ENCODE measurements around the gene PRR32.
"Not testable (repeated sequence)": the region's sequence is repeated elsewhere in the genome, so short reads cannot be mapped to it uniquely, and the experiment has no call there.

PRR32 gene

GRCh38 chrX:126819429-126819828 is at the start of gene PRR32:
Gene PRR32 (plus strand): TSS chrX:126819729. CDS start chrX:126819844, 115 bp downstream.
- H3K4me3 ChIP-seq (ENCODE audit: low read length) = no peak within 1 kb of the TSS
- no peak for DNase-seq (ENCODE audit: low read depth)
- TF ChIP-seq, protein P1, sequence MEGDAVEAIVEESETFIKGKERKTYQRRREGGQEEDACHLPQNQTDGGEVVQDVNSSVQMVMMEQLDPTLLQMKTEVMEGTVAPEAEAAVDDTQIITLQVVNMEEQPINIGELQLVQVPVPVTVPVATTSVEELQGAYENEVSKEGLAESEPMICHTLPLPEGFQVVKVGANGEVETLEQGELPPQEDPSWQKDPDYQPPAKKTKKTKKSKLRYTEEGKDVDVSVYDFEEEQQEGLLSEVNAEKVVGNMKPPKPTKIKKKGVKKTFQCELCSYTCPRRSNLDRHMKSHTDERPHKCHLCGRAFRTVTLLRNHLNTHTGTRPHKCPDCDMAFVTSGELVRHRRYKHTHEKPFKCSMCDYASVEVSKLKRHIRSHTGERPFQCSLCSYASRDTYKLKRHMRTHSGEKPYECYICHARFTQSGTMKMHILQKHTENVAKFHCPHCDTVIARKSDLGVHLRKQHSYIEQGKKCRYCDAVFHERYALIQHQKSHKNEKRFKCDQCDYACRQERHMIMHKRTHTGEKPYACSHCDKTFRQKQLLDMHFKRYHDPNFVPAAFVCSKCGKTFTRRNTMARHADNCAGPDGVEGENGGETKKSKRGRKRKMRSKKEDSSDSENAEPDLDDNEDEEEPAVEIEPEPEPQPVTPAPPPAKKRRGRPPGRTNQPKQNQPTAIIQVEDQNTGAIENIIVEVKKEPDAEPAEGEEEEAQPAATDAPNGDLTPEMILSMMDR (conservative IDR thresholded peaks at IDR 0.05; ENCODE audit: low read length) = no peak

DNA sequence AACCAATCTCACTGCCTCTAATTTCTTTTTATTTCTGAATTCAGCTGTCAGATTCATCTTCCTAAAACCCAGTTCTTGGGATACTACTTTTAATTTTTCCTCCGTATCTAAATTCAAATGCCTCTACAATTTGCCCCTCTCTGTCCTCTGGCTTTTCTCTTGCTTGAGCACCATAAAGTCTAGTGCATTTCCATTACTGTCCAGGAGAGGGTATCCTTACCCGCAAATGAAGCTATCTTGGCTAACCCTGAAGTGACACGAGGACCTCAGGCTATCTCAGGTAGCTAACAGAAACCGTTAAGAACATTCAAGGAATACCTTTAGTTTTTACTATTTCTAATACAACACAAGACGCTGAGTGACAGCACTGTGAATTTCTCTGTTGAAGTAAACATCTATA is 49.4 kb upstream of the PRR32 start:
- no peak for DNase-seq (ENCODE audit: low read depth)
- no peak overlapping the region for H3K4me3 ChIP-seq (ENCODE audit: low read length)
- TF ChIP-seq, protein P1 (conservative IDR thresholded peaks at IDR 0.05; ENCODE audit: low read length) = no peak

DNA sequence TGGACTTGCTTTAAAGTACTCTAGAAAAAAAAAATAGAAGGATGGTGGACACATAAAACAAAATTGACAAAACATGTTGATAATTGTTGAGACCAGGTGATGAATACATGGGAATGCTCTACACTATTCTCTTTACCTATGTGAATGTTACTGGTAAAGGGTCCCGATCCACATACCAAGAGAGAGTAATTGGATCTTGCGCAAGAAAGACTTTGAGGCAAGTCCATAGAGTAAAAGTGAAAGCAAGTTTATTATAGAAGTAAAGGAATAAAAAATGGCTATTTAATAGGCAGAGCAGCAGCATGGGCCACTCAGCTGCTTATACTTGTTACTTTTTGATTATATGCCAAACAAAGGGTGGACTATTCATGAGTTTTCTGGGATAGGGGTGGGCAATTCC is 34.0 kb upstream of the PRR32 start:
- TF ChIP-seq, protein P1 (conservative IDR thresholded peaks at IDR 0.05; ENCODE audit: low read length) = no peak
- H3K4me3 ChIP-seq (ENCODE audit: low read length) = no peak overlapping the region

DNA sequence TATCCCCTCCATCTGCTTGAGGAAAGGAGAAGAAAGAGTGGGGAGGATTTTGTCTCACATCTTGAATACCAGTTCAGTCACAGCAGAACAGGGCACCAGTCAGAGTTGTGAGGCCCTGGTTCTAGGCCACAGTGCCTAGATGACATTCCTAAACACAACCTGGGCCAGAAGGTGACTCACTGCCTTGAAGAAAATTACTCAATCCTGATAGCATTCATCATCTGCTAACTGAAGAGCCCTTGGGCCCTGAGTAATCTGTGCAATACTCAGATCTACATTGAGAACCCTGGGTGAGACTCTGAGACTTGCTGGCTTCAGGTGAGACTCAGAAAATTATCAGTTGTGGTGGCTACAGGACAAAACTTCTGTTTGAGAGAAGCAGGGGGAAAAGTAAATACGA is 20.5 kb upstream of the PRR32 start:
- H3K4me3 ChIP-seq (ENCODE audit: low read length) = no peak overlapping the region
- DNase-seq (ENCODE audit: low read depth) = no peak
- TF ChIP-seq, protein P1 (conservative IDR thresholded peaks at IDR 0.05; ENCODE audit: low read length) = no peak

More for the DNA sequence above, 34.0 kb upstream of the PRR32 start:
- no peak for DNase-seq (ENCODE audit: low read depth)

DNA sequence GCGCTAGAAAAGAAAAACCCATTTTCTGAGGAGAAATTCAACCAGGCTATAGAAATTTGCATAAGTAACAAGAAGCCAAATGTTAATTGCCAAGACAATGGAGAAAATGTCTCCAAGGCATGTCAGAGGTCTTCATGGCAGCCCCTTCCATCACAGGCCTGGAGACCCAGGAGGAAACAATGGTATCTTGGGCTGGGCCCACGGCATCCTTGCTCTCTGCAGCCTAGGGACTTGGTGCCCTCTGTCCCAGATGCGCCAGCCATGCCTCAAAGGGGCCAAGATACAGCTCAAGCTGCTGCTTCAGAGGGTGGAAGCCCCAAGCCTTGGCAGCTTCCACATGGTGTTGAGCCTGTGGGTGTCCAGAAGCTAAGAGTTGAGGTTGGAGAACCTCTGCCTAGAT is 12.7 kb upstream of the PRR32 start:
- not testable (repeated sequence) for H3K4me3 ChIP-seq (ENCODE audit: low read length); DNase-seq (ENCODE audit: low read depth)

- TF ChIP-seq, protein P1 (conservative IDR thresholded peaks at IDR 0.05; ENCODE audit: low read length) = no peak
- no peak overlapping the region for H3K4me3 ChIP-seq (ENCODE audit: low read length)
- no peak for DNase-seq (ENCODE audit: low read depth)
These were observed 3.7 kb upstream of the PRR32 start for GRCh38 chrX:126815806-126816205.

GRCh38 chrX:126820700-126821420 is 1.3 kb downstream of the PRR32 start:
- DNase-seq (ENCODE audit: low read depth) = no peak
- TF ChIP-seq, protein P1 (conservative IDR thresholded peaks at IDR 0.05; ENCODE audit: low read length) = no peak
- no peak overlapping the region for H3K4me3 ChIP-seq (ENCODE audit: low read length)

All from AG10803 (cell line).